ENCODE measurements around the gene UNC13D. TPM values are rescaled to one million over a fixed set of nuclear protein-coding genes. Genes with fewer than 3 reads are reported as not detected.

UNC13D gene
- total and polyA plus RNA-seq, 9 of the 15 experiments (the other 6 are each of a cell fraction or from before 2014, with no cell fraction given): 0.86 to 244 (median 69.2) TPM

- TF ChIP-seq ETV1 (tag; conservative IDR thresholded peaks at IDR 0.05; ENCODE audit: low read depth) (0 out of 2 replicates have a peak, but pooled peaks have one; percentile 12), ZNF780A (CRISPR knock-in tag; IDR thresholded peaks at IDR 0.05) (no peak), ZNF584 (CRISPR knock-in tag; IDR thresholded peaks at IDR 0.05; ENCODE audit: low read depth) (no peak), PBX2 (CRISPR knock-in tag; IDR thresholded peaks at IDR 0.05; ENCODE audit: low read depth) (no peak), PBX2 (tag; conservative IDR thresholded peaks at IDR 0.05; ENCODE audit: low read depth) (no peak), MTA3 (IDR thresholded peaks at IDR 0.05; ENCODE audit: borderline replicate concordance) (no peak), CAMTA2 (CRISPR knock-in tag; conservative IDR thresholded peaks at IDR 0.05) (no peak), PURB (CRISPR knock-in tag; IDR thresholded peaks at IDR 0.05; ENCODE audit: low read depth) (no peak), TBL1XR1 (IDR thresholded peaks at IDR 0.05; ENCODE audit: low read length in 2 of 2) (no peak), SNIP1 (IDR thresholded peaks at IDR 0.05; ENCODE audit: low read depth) (no peak), CBX8 (IDR thresholded peaks at IDR 0.05; ENCODE audit: borderline replicate concordance, extremely low read depth, low read depth, low read length, poor library complexity, severe bottlenecking) (no peak), MECOM (CRISPR knock-in tag; IDR thresholded peaks at IDR 0.05) (no peak), PRMT5 (CRISPR knock-in tag; IDR thresholded peaks at IDR 0.05) (no peak)
Observed at GRCh38 chr17:75848523-75849278, 4.5 kb upstream of the UNC13D start (continued).
